Measurements from ENCODE around the gene OTUB1. TPM values are rescaled to one million over a fixed set of nuclear protein-coding genes. Genes with fewer than 3 reads are reported as not detected.

The OTUB1 gene
- total and polyA plus RNA-seq, 2 of the 4 experiments (the other 2 are of a cell fraction): 69.0 to 168 TPM

GRCh38 chr11:64018310-64018709, 32.1 kb downstream of the OTUB1 start:
- no CpG with 5 or more reads among the region's 8 CpGs for WGBS, 2 experiments (ENCODE audit: extremely low coverage in 2 of 2, insufficient read length in 1 of 2)

More at GRCh38 chr11:64018310-64018709, 32.1 kb downstream of the OTUB1 start:
- Histone ChIP-seq H2BK5ac (ENCODE audit: low read depth, low read length, poor library complexity, severe bottlenecking) (no peak overlapping the region), H2BK20ac (ENCODE audit: low read depth, low read length) (no peak overlapping the region), H3K9me3 (ENCODE audit: control insufficient read depth, insufficient read depth, low read length) (no peaks in the 10 kb centered on the region), H3K9ac (ENCODE audit: low read depth, low read length) (no peak overlapping the region), H3K36me3 (ENCODE audit: control insufficient read depth, insufficient read depth, low read length) (no peaks in the 10 kb centered on the region), H3K79me1 (ENCODE audit: low read depth in 1 of 2, low read length in 2 of 2) (no peaks in the 10 kb centered on the region), H4K20me1 (ENCODE audit: insufficient read depth, low read length) (0 out of 2 replicates have a peak, but pooled peaks cover 8% of the 10 kb centered on the region), H3K4me1 (ENCODE audit: control insufficient read depth, insufficient read depth, low read length) (no peaks in the 10 kb centered on the region), H3K27ac (ENCODE audit: insufficient read depth, low read length) (no peak overlapping the region), H4K8ac (ENCODE audit: low read depth in 2 of 2, low read length in 2 of 2) (no peak overlapping the region), H4K91ac (ENCODE audit: insufficient read depth, low read depth, low read length) (no peak overlapping the region), H3K4me2 (ENCODE audit: low read depth, low read length) (no peak overlapping the region), H2AFZ (replicated peaks; ENCODE audit: low read length, poor library complexity) (no peak overlapping the region), H3K18ac (ENCODE audit: low read depth, low read length) (no peak overlapping the region), H3K27me3 (ENCODE audit: control insufficient read depth, insufficient read depth, low read length) (peaks cover 9% of the 10 kb centered on the region), H3K4ac (ENCODE audit: low read depth, low read length) (no peak overlapping the region), H4K5ac (ENCODE audit: low read depth, low read length) (no peak overlapping the region), H2BK15ac (ENCODE audit: low read depth, low read length) (no peak overlapping the region), H3K14ac (replicated peaks; ENCODE audit: low read depth, low read length) (no peak overlapping the region), H3K9me1 (ENCODE audit: insufficient read depth, low read length) (no peaks in the 10 kb centered on the region), H3K56ac (ENCODE audit: extremely low read depth, insufficient read depth, low read length) (no peak overlapping the region), H3K4me3 (ENCODE audit: insufficient read depth, low read depth, low read length) (no peak overlapping the region), H2AK9ac (replicated peaks; ENCODE audit: low read depth, low read length, poor library complexity) (no peak overlapping the region), H2AK5ac (ENCODE audit: low read depth, low read length) (no peak overlapping the region), H2BK120ac (ENCODE audit: low read depth, low read length) (no peak overlapping the region), H3K23ac (ENCODE audit: low read depth, low read length) (no peak overlapping the region)
- ATAC-seq (ENCODE audit: low read depth) (no peak), DNase-seq (no peak)
- intact Hi-C loops (cut with micrococcal nuclease): no loop called here
- POLR2A ChIA-PET (ENCODE audit: unreplicated experiment): interaction anchor here (0.6 kb wide), 1 partner anchor 17 kb away, joined by 4 read pairs; the partner anchor contains the start of gene FLRT1
- TF ChIP-seq MAZ (IDR thresholded peaks at IDR 0.05; ENCODE audit: borderline replicate concordance, low read depth, low read length): no peak
- TF ChIP-seq SMC3 (IDR thresholded peaks at IDR 0.05; ENCODE audit: low read depth, low read length): no peak
- TF ChIP-seq NFE2L2 (IDR thresholded peaks at IDR 0.05; ENCODE audit: low read depth, low read length): no peak
- TF ChIP-seq RAD21 (IDR thresholded peaks at IDR 0.05; ENCODE audit: low read length): no peak
- TF ChIP-seq CTCF (conservative IDR thresholded peaks at IDR 0.05; ENCODE audit: low read depth, low read length): no peak
- no peak for TF ChIP-seq BHLHE40 (IDR thresholded peaks at IDR 0.05; ENCODE audit: low read depth, low read length)
- TF ChIP-seq USF2 (IDR thresholded peaks at IDR 0.05; ENCODE audit: low read depth, low read length): no peak
- TF ChIP-seq MXI1 (IDR thresholded peaks at IDR 0.05; ENCODE audit: borderline replicate concordance, low read depth, low read length): no peak
- TF ChIP-seq CHD1 (IDR thresholded peaks at IDR 0.05; ENCODE audit: low read depth, low read length): no peak
- no peak for TF ChIP-seq MAFK (IDR thresholded peaks at IDR 0.05; ENCODE audit: low read depth, low read length)
- TF ChIP-seq CEBPB (IDR thresholded peaks at IDR 0.05; ENCODE audit: low read depth, low read length): no peak
- no peak for TF ChIP-seq POLR2A (IDR thresholded peaks at IDR 0.05; ENCODE audit: low read depth, low read length)
- no peak for TF ChIP-seq FOS (IDR thresholded peaks at IDR 0.05; ENCODE audit: low read depth, low read length)
- no peak for TF ChIP-seq RCOR1 (IDR thresholded peaks at IDR 0.05; ENCODE audit: insufficient replicate concordance, low read length)
- no peak for TF ChIP-seq ELK1 (IDR thresholded peaks at IDR 0.05; ENCODE audit: borderline replicate concordance, low read depth, low read length)
- TF ChIP-seq RFX5 (IDR thresholded peaks at IDR 0.05; ENCODE audit: low read depth, low read length): no peak
- in situ Hi-C loops (cut with MboI; ENCODE audit: low sequenced_read_pairs): no loop called here
- no TSS peak for BruUV-seq (replicated peaks)
- dilution Hi-C loops (cut with HindIII; ENCODE audit: low sequenced_read_pairs, unreplicated experiment): no loop called here
- CTCF ChIA-PET: no interaction called here
